GM19043 (cell line): ENCODE measurements around the gene ITM2C.
A peak's percentile ranks its signal among the peaks of the same experiment; 100 is the strongest.

Source experiments
- ATAC-seq: cut with Tn5 transposase; IDR thresholded peaks from one replicate; pipeline ENCODE4 v1.9.1; 2021; ENCODE audit warnings: low read depth; ENCODE audit not compliant: unreplicated experiment

ITM2C gene

GRCh38 chr2:230889911-230890601, 25.3 kb downstream of the ITM2C start:
- no peak for ATAC-seq

- ATAC-seq, result no peak
Measured at GRCh38 chr2:230890646-230891045, 25.9 kb downstream of the ITM2C start.

GRCh38 chr2:230891064-230891463, 26.3 kb downstream of the ITM2C start:
- ATAC-seq, result no peak

- no peak for ATAC-seq
Measured at GRCh38 chr2:230891509-230891908, 26.8 kb downstream of the ITM2C start.

GRCh38 chr2:230893338-230893737, 28.6 kb downstream of the ITM2C start:
- ATAC-seq, result peak; percentile 63

GRCh38 chr2:230893841-230894781, 29.4 kb downstream of the ITM2C start:
- no peak for ATAC-seq

GRCh38 chr2:230895536-230896345, 31.0 kb downstream of the ITM2C start:
- no peak for ATAC-seq

- no peak for ATAC-seq
Measured at GRCh38 chr2:230896346-230897115, 31.8 kb downstream of the ITM2C start.

GRCh38 chr2:230898016-230898712, 33.4 kb downstream of the ITM2C start:
- ATAC-seq, result no peak

GRCh38 chr2:230898713-230899091, 34.0 kb downstream of the ITM2C start:
- no peak for ATAC-seq

- no peak for ATAC-seq
Measured at GRCh38 chr2:230899287-230899686, 34.5 kb downstream of the ITM2C start.

GRCh38 chr2:230899786-230900185, 35.0 kb downstream of the ITM2C start:
- no peak for ATAC-seq

GRCh38 chr2:230900336-230900995, 35.7 kb downstream of the ITM2C start:
- no peak for ATAC-seq

GRCh38 chr2:230901006-230901405, 36.3 kb downstream of the ITM2C start:
- no peak for ATAC-seq

GRCh38 chr2:230902180-230902899, 37.6 kb downstream of the ITM2C start:
- no peak for ATAC-seq

- no peak for ATAC-seq
Measured at GRCh38 chr2:230903231-230904150, 38.7 kb downstream of the ITM2C start.

GRCh38 chr2:230904856-230905447, 40.2 kb downstream of the ITM2C start:
- ATAC-seq, result no peak
